Fibroblast of the conjunctiva (primary cell): ENCODE data around the gene NFIA.
"Not testable (repeated sequence)": the region's sequence is repeated elsewhere in the genome, so short reads cannot be mapped to it uniquely, and the experiment has no call there.

Experiments
- DNase-seq: peaks from one replicate; pipeline ENCODE4 v3.0.0-alpha.2; 2010; ENCODE audit warnings: low read depth

The NFIA gene

DNA sequence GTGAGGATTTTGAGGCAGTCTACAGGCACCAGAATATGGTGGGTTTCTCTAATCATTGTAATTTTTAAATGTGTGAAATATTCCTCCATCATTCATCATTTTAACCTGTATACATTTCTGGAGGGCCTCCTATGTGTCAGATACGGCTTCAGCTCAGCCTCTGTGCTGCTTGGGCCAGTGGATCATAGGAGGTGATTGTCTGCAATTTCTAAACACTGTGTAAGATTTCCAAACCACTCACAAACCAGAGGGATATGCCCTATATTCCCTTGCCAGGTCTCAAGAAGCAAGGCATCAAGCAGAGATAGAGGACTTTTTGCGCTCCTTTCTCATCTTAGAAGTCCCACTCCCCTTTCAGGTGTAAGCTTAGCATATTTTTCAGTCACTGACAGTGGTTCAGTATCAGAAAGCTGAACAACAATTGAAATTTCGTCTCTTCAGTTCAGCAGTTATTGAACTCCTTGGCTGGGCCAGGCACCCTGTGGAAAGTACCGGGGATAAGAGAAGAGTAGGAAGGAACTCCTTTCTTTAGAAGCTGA, 190.9 kb downstream of the NFIA start:
- no peak for DNase-seq

GRCh38 chr1:61273861-61274260, 191.5 kb downstream of the NFIA start:
- no peak for DNase-seq

GRCh38 chr1:61274939-61275338, 192.6 kb downstream of the NFIA start:
- DNase-seq = no peak

GRCh38 chr1:61276246-61276645, 193.9 kb downstream of the NFIA start:
- no peak for DNase-seq

DNA sequence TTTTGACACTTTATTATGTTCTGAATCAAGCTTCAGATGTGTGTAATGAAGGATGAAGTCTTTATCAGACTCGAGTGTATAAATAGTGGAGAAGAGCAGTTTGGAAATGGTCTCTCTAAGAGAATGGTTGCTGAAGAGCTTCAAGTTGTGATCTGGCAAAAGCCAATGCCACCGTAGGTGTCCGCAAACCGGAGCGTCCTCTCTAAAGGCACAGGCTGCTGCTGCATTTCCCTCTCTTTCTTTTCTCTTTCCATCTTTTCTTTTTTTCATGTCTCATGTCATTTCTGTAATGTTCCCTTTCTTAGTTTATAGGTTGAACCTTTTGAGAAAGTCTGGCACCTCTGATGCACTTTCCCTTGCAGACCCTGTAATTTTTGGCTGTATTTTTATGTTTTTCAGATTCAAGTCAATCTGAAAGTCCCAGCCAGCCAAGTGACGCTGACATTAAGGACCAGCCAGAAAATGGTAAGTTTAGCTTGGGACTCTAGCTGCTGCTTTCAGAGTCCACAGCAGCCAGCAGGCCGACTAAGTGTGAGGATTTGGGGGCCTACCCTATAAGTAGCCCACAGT, 194.8 kb downstream of the NFIA start:
- no peak for DNase-seq

GRCh38 chr1:61278503-61278902, 196.1 kb downstream of the NFIA start:
- not testable (repeated sequence) for DNase-seq

- DNase-seq = no peak
Observed at GRCh38 chr1:61278966-61279365, 196.6 kb downstream of the NFIA start.

GRCh38 chr1:61279570-61279969, 197.2 kb downstream of the NFIA start:
- no peak for DNase-seq

GRCh38 chr1:61280452-61280851, 198.1 kb downstream of the NFIA start:
- no peak for DNase-seq

DNA sequence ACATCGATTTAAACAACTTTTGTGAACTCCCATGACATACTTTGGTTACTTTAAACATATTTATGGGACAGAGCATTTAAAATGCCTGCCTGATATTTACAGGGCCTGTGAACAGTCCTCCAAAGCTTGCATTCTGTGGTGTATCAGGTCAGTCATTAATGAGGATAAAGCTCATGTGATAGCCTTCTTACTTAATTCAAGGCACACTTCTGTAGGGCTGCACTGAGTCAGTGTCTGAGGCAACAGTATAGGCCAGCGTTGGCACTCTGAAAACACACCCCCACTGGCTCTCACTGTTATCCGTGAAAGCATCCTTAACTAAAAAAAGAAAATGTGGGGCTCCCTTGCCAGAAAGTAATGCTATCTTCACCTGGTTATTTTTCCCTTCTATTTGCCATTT, 200.0 kb downstream of the NFIA start:
- no peak for DNase-seq

DNA sequence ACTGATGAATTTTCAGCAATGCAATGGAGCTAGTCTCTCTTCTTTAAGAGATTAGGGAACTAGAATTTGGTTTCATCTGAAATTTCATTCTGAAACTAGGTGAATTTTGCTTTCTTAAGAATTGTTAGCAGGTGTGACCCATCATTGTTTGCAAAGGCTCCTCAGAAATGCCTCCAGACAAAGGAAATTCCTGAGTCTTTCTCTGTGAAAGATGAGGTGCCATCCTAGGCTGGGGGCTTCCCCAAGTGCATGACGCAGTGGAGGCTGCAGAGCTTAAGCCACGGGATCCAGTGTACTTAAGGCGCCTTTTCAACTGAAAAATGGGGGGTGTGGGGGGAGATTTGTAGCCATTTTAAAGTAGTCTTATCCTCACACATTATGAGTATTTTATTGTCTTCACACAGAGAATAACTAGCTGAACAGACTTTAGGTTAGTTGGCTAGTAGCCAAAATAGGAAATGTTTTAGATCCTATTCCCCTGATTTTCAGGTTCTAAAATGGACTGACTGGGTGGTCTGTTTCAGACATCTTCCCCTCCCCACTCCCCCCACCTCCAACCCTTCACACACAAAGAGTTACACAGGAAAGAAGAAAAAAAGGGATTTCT, 202.0 kb downstream of the NFIA start:
- no peak for DNase-seq

DNA sequence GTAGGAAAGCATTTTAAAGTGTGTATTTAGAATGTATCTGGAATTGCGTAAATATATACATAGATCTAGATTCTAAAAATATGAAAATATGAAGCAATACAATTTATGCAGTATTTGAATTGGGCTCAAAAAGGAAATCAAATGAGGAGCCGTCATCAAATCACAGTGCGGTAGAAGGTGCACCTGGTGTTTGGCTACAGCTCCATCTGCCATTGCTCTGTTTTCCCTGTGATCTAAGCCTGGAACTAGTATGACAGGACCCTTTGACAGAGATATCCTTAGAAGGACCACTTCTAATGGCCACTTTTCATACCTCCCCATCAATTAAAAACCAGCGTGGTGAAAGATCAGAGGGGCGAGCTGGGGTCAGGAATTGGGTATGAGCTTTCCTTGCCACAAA, 202.6 kb downstream of the NFIA start:
- DNase-seq = no peak

- DNase-seq = no peak
Observed at GRCh38 chr1:61285371-61285885, 203.1 kb downstream of the NFIA start.

GRCh38 chr1:61287014-61287413, 204.7 kb downstream of the NFIA start:
- DNase-seq = no peak

GRCh38 chr1:61287734-61288133, 205.4 kb downstream of the NFIA start:
- DNase-seq = peak; percentile 71

GRCh38 chr1:61289232-61290098, 207.1 kb downstream of the NFIA start:
- no peak for DNase-seq

DNA sequence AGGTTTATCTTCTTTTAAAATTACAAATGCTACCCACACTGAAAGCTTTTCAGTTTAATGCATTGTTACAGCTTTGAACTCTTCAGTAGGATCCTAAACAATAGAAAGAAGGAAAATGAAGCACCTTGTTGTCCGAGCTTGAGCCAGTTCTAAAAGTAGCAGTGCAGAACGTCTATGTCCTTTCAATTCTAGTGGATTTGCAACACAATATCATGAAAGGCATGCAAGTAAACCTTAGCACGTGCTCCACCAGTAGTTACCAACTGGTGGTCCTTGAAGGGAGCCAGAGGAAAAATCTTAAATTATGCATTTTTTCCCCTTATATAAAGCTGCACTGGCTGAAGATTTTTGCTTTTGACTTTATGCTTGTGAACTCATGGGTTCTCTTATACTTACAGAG, 208.2 kb downstream of the NFIA start:
- no peak for DNase-seq

DNA sequence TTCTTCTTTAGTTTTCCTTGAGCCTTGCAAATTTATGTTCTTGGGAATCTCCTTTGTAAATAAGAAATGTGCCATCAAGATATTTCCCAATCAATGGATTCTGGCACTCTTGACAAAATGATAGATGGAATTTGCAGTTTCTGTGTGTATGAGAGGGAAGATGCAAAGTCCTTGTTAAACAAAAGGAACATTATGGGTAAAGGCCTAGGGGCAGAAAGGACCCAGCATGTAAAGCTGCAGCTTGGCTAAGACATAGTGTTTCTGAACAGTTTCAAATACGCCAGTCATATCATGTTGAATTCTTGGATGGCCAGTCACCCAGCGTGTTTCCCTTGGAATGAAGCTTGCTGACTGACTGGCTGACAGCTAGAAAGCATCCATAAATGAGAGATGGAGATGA, 210.8 kb downstream of the NFIA start:
- DNase-seq = no peak

DNA sequence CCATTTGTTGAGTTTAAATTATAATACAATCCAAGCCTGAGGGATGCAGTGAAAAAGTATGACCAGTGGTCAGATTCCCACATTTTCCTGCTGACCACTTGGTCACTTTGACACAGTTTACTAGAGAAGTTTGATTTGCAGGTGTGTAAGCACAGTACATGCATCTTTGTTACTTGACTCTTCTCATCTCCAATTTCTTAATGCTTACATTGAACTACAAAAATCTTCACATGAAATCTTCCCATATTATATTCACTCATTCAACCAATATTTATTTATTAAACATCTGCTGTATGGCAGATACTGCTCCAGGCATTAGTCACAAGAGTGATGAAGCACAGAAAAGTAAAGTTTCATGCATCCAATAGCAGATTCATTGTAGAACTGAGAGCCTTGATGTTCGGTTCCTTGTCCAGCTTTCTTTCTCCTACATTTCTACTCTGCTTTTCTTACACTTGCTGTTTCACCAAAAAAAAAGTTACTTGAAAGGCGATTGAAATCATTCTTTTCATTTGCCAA, 211.7 kb downstream of the NFIA start:
- DNase-seq = no peak

GRCh38 chr1:61294930-61295329, 212.6 kb downstream of the NFIA start:
- no peak for DNase-seq

- DNase-seq = no peak
Observed at GRCh38 chr1:61295818-61296537, 213.6 kb downstream of the NFIA start.

DNA sequence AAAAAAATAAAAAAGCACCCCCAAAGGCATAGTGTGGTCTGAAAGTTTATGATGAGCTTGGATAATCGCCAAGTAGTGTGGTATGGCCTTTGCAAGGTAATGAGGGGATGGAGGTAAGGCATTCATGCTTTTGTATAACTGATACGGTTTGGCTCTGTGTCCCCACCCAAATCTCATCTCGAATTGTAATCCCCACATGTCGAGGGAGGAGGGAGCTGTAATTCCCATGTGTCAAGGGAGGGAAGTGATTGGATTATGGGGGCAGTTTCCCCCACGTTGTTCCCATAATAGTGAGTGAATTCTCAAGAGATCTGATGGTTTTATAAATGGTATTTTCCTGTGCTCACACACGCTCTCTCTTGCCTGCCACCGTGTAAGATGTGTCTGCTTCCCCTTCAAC, 215.5 kb downstream of the NFIA start:
- no peak for DNase-seq
